GM12892 (cell line): ENCODE data around the gene C4orf50.

Source experiments
- POLR2A ChIP-seq: IDR thresholded peaks from 2 replicates; pipeline ENCODE4 v1.6.1; 2011; ENCODE audit warnings: low read depth, low read length, control low read depth
- POLR2AphosphoS5 ChIP-seq: IDR thresholded peaks from 2 replicates; pipeline ENCODE4 v1.6.1; 2011; ENCODE audit warnings: low read depth, low read length, control low read depth

DNA sequence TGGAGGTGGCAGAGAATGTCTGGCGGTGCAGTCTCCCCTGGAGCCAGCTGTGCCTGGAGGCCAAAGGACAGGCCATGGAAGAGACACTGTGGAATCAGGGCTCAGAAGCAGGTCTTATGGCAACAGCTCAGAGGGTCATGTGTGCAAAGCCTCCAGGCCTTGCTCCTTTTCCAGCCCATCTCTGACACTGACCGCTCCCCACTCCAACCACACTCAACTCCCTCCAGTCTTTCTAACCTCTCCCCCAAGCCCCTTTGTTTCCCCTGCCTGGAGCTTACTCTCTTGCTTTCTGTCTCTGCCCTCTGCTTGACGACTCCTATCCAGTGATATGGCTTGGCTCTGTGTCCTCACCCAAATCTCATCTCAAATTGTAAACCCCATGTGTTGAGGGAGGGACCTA is 91.1 kb downstream of the C4orf50 start:
- TF ChIP-seq POLR2AphosphoS5 (no peak), POLR2A (no peak)
